Panc1 (cell line): ENCODE results near the gene ST3GAL5.

Experiments used
- CTCF ChIP-seq: fragments of 450-650 bp; IDR thresholded peaks from 2 replicates; pipeline ENCODE4 v1.5.1; 2017; ENCODE audit warnings: mild to moderate bottlenecking
- POLR2AphosphoS5 ChIP-seq: IDR thresholded peaks from 2 replicates; pipeline ENCODE4 v1.6.1; 2012; ENCODE audit warnings: mild to moderate bottlenecking, low read depth, low read length, moderate library complexity
- REST ChIP-seq, 2 experiments: IDR thresholded peaks; 2 replicates each; pipeline ENCODE4 v1.6.1; 2011 to 2012; ENCODE audit warnings: low read depth in 2 of 2, control low read depth in 1 of 2, low read length in 1 of 2, mild to moderate bottlenecking in 1 of 2, moderate library complexity in 1 of 2; ENCODE audit not compliant: insufficient read depth in 1 of 2
- SIN3A ChIP-seq: IDR thresholded peaks from 2 replicates; pipeline ENCODE4 v1.6.1; 2012; ENCODE audit warnings: low read depth, mild to moderate bottlenecking, low read length, moderate library complexity, borderline replicate concordance; ENCODE audit not compliant: insufficient read depth

- TF ChIP-seq CTCF (no peak), REST (IDR thresholded peaks at IDR 0.05; ENCODE audit: insufficient read depth in 1 of 2, low read depth in 2 of 2, low read length in 1 of 2) (no peak), SIN3A (no peak), POLR2AphosphoS5 (no peak)
Observed at GRCh38 chr2:85834466-85834865, 54.3 kb downstream of the ST3GAL5 start.
